ENCODE data around the gene TICRR.
"Not testable (repeated sequence)": the region's sequence is repeated elsewhere in the genome, so short reads cannot be mapped to it uniquely, and the experiment has no call there.

TICRR gene

GRCh38 chr15:89575656-89576416 is 567 bp downstream of the TICRR start:
- DNase-seq: peak; percentile 17

DNA sequence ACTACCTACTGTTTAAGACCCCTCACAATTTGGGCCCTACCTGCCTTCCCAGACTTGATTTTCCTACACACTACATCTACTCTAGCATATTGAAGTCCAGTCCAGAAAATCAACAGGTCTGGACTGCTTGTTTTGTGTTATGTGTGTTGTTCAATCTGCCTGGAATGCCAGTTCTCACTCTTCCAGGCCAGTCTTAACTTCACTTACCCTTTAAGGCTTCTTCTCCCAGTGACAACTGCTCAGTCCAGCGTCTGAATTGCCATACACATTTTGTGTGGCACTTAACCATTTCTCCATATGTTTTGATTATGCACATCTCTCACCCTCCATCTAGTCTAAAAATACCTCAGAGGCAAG is 1.1 kb downstream of the TICRR start:
- no peak for DNase-seq

- DNase-seq: no peak
These were observed 2.5 kb downstream of the TICRR start for GRCh38 chr15:89577776-89578115.

GRCh38 chr15:89578146-89578545 is 2.9 kb downstream of the TICRR start:
- DNase-seq: no peak

GRCh38 chr15:89580747-89581146 is 5.5 kb downstream of the TICRR start:
- not testable (repeated sequence) for DNase-seq

GRCh38 chr15:89586651-89587050 is 11.4 kb downstream of the TICRR start:
- DNase-seq: no peak

- no peak for DNase-seq
These were observed 12.7 kb downstream of the TICRR start for GRCh38 chr15:89587955-89588354.

DNA sequence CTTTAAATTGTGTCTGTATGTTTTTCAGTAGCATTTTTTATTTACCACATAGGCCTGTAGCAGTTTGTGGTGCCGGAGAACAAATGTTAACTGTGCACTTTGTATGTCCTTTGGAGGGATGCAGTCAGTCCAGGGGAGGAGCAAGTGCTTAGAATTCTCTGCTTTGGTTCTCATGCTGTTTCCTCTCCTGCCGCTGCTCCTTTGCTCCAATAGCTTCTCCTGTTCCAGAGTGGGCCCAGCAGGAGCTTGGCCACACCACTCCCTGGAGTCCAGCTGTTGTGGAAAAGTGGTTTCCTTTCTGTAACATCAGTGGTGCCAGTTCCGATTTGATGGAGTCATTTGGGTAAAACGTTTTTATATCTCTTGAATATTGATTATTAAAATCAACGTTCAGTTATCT is 16.6 kb downstream of the TICRR start:
- DNase-seq: no peak

DNA sequence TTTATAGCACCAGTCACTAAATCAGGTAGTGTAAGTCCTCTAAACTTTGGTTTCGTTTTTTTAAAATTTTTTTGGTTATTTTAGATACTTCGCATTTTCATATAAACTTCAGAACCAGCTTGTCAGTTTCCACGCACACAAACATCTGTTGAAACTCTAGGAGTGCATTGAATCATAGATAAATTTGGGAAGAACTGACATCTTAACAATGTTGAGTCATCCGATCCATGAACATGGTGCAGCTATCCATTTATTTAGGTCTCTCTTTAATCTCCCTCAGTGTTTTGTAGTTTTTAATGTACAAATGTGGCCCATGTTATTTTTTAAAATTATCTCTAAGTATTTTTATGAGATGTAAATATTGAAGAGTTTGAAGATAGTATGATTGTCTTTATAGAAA is 17.7 kb downstream of the TICRR start:
- no peak for DNase-seq

DNA sequence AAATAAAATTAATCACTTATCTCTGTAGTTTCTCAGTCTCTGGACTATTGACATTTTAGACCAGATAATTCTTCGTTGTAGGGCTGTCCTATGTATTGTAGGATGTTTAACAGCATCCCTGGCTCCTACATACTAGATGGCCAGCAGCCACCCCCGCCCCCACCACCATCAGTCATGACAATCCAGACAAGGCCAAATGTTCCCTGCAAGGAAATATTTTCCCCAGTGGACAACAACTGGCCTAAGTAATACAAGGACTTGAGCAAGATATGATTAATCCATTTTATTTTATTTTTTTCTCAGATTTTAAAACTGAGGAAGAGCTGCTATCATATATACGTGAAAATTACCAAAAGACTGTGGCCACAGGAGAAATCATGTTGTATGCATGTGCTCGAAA is 23.8 kb downstream of the TICRR start:
- DNase-seq: no peak

DNA sequence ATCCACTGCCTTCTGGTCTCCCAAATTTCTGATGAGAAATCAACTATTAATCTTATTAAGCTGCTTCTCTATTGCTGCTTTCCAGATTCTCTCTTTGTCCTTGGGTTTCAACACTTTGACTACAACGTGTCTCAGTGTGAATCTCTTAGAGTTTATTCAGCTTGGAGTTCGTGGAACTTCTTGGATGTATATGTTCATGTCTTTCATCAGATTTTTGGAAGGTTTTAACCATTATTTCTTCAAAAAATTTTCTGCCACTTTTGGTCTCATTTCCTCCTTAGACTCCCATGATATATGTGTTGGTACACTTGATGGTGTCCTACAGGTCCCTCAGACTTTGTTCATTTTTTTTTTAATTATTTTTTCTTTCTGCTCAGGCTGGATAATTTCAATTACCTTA is 36.0 kb downstream of the TICRR start:
- DNase-seq: no peak

GRCh38 chr15:89613031-89613430 is 37.8 kb downstream of the TICRR start:
- DNase-seq: no peak

GRCh38 chr15:89614164-89614563 is 38.9 kb downstream of the TICRR start:
- no peak for DNase-seq

GRCh38 chr15:89615135-89615534 is 39.9 kb downstream of the TICRR start:
- no peak for DNase-seq

DNA sequence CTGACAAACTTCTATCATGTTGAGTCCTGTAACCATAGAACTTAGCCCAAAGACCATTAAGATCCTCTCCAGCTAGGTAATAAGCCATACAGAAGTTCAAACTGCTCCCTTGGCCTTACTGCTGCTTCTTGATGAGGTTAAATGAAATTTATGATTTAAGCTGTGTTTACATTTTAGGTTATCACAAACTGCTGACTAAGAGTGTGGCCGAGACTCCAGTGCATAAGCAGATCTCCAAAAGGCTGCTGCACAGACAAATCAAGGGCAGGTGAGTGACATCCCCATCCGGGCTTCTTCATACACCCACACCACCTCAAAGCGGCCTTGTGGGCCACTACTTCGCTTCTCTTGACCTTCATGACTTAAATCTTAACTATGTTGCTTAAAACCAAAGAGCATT is 41.0 kb downstream of the TICRR start:
- DNase-seq: no peak

DNA sequence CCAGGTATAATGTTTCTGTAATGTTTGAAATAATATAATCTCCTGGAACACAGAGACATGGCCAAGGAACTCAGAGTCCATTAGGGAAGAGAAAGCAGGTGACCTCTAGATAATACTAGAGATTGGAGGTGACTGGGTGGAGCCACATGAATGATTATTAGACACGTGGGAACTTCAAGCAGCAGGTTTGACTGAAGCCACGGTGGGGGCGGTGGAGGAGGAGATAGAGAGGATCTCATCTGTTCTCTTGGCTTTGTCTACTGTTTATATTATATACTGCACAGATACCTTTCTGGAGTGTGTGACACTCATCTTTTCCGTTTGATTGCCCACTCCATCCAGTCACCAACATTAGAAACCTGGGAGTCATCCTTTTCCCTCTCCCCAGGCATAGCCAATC is 46.3 kb downstream of the TICRR start:
- DNase-seq: no peak

GRCh38 chr15:89623165-89623564 is 47.9 kb downstream of the TICRR start:
- no peak for DNase-seq

DNA sequence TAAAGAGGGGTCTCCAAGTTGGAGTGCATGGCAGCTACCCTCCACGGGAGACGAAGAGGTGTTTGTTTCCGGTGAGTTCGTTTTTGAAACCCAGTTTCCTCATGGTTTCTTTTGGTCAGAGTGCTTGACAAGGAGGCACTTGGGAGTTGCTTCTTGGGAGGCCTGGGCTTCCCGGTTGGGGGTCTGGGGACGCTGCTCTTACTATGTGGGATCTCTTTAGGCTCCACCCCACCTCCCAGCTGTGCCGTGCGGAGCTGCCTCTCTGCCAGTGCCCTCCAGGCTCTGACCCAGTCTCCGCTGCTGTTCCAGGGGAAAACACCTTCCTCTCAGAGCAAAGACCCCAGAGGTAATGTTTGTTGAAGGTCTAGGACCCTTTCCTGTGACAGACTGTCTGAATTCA is 50.4 kb downstream of the TICRR start:
- DNase-seq: no peak

DNA sequence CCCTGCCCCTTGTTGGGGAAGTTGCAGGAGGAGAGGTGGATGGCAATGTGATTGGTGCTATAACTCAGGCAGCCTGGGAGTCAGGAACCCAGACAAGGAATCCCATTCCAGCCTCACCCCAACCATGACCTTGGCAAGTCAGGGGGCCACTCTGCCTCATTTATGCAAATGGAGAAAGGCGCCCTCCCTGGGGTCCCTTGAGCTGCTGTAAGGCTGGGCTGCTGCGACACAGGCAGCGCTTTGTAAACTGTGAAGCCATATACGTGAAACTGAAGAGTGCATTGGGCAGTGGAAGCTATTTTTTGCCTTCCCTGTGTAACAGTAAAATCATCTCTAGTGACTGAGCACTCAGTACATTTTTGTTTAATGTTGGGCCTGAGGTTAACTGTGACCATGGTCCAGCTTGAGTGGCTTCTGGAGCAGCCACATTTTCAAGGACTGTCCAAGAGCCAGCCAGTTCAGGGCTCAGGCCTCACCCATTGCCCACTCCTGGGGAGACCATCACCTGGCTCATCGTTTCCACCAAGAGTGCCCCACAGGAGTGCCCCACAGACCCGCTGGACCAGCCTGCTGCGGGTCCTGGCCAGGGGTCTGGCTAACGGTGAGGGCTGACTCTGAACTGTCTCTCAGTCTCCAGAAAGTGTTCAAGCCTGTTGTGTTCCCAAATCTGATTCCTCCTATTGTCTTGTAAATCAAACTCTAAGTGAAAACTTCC is 52.1 kb downstream of the TICRR start:
- DNase-seq: no peak

DNA sequence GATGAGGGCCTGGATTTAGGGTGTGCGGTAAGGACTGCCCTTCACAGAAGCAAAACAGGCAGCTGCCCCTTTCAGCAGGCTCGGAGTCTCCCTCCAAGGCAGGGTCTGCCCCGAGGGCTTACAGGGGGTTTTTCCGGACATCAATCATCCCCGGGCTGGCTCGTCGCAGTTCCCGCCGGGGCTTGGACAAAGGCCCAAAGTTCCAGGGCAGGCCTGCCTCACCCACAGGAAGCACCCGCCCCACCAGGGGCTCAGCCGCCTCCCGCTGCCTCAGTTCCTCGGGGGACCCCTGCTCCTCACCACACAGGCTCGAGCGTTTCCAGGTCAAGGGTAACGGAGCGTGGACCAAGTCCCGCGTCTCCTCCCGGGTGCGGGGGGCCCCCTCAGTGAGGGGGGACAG is 53.0 kb downstream of the TICRR start:
- no peak for DNase-seq

DNA sequence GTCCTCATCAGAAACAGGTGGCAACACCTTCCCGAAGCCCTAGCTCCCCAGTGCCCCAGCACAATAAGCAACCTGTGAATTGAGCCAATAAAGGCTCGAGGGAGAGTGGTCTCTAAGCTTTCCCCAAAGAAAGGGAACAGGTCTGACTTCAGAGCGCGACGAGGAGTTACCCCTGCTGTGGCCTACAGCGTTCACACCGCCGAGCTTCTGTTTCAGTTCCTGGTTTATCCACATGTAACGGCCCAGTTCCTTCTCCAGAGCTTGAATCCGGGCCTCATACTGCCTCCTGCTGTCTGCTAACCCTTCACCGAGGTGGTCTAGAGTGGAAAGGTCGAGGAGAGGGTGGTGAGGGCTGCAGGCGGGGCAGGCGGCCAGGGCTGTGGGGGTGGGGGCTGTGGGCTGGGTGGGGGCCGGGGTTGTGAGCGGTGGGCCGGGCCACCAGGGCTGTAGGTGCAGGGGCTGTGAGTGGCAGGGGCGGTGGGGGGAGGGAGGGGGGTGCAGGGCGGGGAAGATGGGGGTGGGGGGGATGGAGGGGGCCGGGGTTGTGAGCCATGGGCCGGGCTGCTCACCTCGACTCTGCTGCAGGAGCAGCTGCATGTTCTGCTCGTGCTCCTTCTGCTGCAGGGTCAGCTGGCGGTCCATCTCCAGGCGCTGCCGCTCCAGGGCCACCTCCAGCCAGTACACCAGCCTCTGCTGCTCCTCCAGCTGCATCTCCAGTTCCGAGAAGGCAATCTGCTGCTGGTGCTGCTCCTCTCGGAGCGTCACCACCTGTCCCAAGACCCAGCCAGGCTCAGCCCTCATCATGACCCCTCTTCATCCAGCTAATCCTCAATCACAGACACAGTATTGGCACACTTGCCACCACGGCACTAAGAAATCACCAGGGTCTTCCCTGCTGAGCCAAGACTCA is 53.8 kb downstream of the TICRR start:
- no peak for DNase-seq

DNA sequence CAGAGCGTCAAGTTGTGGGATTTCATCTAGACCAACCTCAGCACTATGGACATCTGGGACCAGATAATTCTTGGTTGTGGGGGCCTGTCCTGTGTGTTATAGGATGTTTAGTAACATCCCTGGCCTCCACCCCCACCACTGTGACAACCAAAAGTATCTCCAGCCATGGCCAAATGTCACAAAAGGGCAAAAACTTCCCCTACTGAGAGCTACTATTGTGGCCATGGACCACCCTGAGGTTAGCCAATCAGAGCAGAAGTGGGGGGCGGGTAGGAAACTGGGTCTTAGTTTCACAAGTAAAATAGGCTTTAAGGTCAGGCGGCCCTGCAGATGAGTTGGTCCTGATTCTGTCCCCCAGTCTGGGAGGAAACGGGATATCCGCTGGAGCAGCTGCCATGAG is 54.6 kb downstream of the TICRR start:
- DNase-seq: no peak

- no peak for DNase-seq
These were observed 55.0 kb downstream of the TICRR start for GRCh38 chr15:89630260-89630659.
